ENCODE data around the gene MDM2.

DNA sequence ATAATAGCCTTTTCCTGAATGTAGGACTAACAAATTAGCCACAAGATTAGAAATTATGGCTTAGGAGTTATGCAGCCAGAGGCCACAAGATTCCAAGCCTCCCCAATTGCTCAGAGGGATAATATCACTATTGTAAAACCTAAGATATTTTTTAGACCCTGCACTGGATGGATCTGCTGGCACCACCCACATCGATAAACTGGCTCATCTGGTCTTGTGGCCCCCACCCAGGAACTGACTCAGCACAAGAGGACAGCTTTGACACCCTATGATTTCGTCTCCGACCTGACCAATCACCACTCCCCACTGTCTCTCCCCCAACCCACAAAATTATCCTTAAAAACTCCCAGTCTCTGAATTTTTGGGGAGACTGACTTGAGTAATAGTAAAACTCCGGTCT is 70.3 kb downstream of the MDM2 start:
- TF ChIP-seq ZNF23 (CRISPR knock-in tag; IDR thresholded peaks at IDR 0.05): no peak
- no peak for TF ChIP-seq DIDO1 (tag; IDR thresholded peaks at IDR 0.05; ENCODE audit: low read depth)
- TF ChIP-seq, protein P1, sequence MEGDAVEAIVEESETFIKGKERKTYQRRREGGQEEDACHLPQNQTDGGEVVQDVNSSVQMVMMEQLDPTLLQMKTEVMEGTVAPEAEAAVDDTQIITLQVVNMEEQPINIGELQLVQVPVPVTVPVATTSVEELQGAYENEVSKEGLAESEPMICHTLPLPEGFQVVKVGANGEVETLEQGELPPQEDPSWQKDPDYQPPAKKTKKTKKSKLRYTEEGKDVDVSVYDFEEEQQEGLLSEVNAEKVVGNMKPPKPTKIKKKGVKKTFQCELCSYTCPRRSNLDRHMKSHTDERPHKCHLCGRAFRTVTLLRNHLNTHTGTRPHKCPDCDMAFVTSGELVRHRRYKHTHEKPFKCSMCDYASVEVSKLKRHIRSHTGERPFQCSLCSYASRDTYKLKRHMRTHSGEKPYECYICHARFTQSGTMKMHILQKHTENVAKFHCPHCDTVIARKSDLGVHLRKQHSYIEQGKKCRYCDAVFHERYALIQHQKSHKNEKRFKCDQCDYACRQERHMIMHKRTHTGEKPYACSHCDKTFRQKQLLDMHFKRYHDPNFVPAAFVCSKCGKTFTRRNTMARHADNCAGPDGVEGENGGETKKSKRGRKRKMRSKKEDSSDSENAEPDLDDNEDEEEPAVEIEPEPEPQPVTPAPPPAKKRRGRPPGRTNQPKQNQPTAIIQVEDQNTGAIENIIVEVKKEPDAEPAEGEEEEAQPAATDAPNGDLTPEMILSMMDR (IDR thresholded peaks at IDR 0.05 in 2 of 3, conservative IDR thresholded peaks at IDR 0.05 in 1 of 3; ENCODE audit: insufficient read depth in 2 of 3, low read depth in 1 of 3, low read length in 3 of 3): no peak
- TF ChIP-seq XRCC5 (IDR thresholded peaks at IDR 0.05; ENCODE audit: low read depth, low read length): no peak

All from K562 (cell line).